H1 (cell line): ENCODE measurements around the gene CBY2.

Experiments
- ATF2 ChIP-seq: IDR thresholded peaks from 2 replicates; pipeline ENCODE4 v1.6.1; 2012; ENCODE audit warnings: low read length, inconsistent platforms
- CTBP2 ChIP-seq: IDR thresholded peaks from 2 replicates; pipeline ENCODE4 v1.7.0; 2011; ENCODE audit warnings: borderline replicate concordance, mild to moderate bottlenecking, moderate library complexity, mixed read lengths, low read length; ENCODE audit not compliant: insufficient read depth, insufficient read length
- CTCF ChIP-seq, 3 experiments: IDR thresholded peaks; 1 replicate in 2 of 3; 2 replicates in 1 of 3; pipeline versions ENCODE4 v1.5.1 to v1.6.1; 2011; ENCODE audit warnings: low read length in 3 of 3, mild to moderate bottlenecking in 3 of 3, inconsistent platforms in 2 of 3, low read depth in 1 of 3, moderate library complexity in 1 of 3; ENCODE audit not compliant: insufficient read depth in 1 of 3; ENCODE audit errors: control extremely low read depth in 1 of 3
- EGR1 ChIP-seq: IDR thresholded peaks from 2 replicates; pipeline ENCODE4 v1.6.1; 2011; ENCODE audit warnings: low read depth, low read length, borderline replicate concordance
- EP300 ChIP-seq, 2 experiments: IDR thresholded peaks; 1 replicate in 1 of 2; 2 replicates in 1 of 2; pipeline ENCODE4 v1.6.1; 2011 to 2012; ENCODE audit warnings: low read depth in 2 of 2, low read length in 2 of 2, mild to moderate bottlenecking in 2 of 2, borderline replicate concordance in 1 of 2, inconsistent platforms in 1 of 2, moderate library complexity in 1 of 2
- MAFK ChIP-seq: IDR thresholded peaks from 2 replicates; pipeline ENCODE4 v1.6.1; 2012; ENCODE audit warnings: low read depth, mild to moderate bottlenecking, improper control_type of control experiment, low read length
- MAX ChIP-seq: IDR thresholded peaks from 2 replicates; pipeline ENCODE4 v1.6.1; 2012; ENCODE audit warnings: inconsistent platforms
- POLR2A ChIP-seq, 2 experiments: IDR thresholded peaks; 1 replicate in 1 of 2; 2 replicates in 1 of 2; pipeline ENCODE4 v1.6.1; 2011; ENCODE audit warnings: low read depth in 2 of 2, low read length in 2 of 2, mild to moderate bottlenecking in 2 of 2; ENCODE audit errors: control extremely low read depth in 1 of 2
- POLR2AphosphoS5 ChIP-seq: IDR thresholded peaks from 2 replicates; pipeline ENCODE4 v1.6.1; 2011; ENCODE audit warnings: low read depth, low read length
- RAD21 ChIP-seq, 2 experiments: IDR thresholded peaks in 1 of 2; conservative IDR thresholded peaks in 1 of 2; 2 replicates each; pipeline ENCODE4 v1.6.1; 2011; ENCODE audit warnings: low read depth in 2 of 2, low read length in 2 of 2, improper control_type of control experiment in 1 of 2, inconsistent platforms in 1 of 2, mild to moderate bottlenecking in 1 of 2, moderate library complexity in 1 of 2
- SIRT6 ChIP-seq: IDR thresholded peaks from one replicate; pipeline ENCODE4 v1.7.1; 2012; ENCODE audit warnings: low read length, inconsistent platforms
- SRF ChIP-seq: IDR thresholded peaks from 2 replicates; pipeline ENCODE4 v1.6.1; 2011; ENCODE audit warnings: mild to moderate bottlenecking, low read depth, low read length, moderate library complexity

GRCh38 chr13:45717349-45717748 is 15.2 kb downstream of the CBY2 start:
- TF ChIP-seq CTCF (IDR thresholded peaks at IDR 0.05; ENCODE audit: control extremely low read depth in 1 of 3, insufficient read depth in 1 of 3, low read depth in 1 of 3, low read length in 3 of 3) (no peak), POLR2A (IDR thresholded peaks at IDR 0.05; ENCODE audit: control extremely low read depth in 1 of 2, low read depth in 2 of 2, low read length in 2 of 2) (no peak), EGR1 (no peak), MAX (no peak), POLR2AphosphoS5 (no peak), MAFK (no peak), EP300 (IDR thresholded peaks at IDR 0.05; ENCODE audit: borderline replicate concordance in 1 of 2, low read depth in 2 of 2, low read length in 2 of 2) (no peak), SIRT6 (no peak), RAD21 (IDR thresholded peaks at IDR 0.05 in 1 of 2, conservative IDR thresholded peaks at IDR 0.05 in 1 of 2; ENCODE audit: low read depth in 2 of 2, low read length in 2 of 2) (no peak), SRF (no peak), ATF2 (no peak), CTBP2 (no peak)
